Measurements from ENCODE around the gene AR. TPM values are rescaled to one million over a fixed set of nuclear protein-coding genes. Genes with fewer than 3 reads are reported as not detected.

Gene AR
- total RNA-seq, 1 donor from 2014 or later = not detected

DNA sequence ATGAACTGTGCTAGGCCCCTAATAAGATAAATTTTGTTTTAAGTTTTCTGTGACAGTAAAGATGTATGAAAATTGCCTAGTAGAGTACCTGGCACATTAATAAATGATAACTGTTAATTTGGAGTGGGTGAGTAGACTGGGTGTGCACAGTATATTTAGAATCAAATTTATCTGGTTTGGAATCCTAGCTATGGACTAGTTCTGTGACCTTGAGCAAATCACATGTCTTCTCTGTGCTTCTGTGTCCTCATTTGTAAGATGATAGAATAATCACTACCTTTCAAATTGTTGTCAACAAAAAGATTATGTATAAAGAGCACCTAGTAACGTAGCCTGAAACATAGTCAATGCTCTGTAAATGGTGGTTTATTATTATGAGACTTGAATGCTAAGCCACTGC is 170.2 kb downstream of the AR start:
- TF ChIP-seq CTCF (IDR thresholded peaks at IDR 0.05) = no peak
- no peaks in the 10 kb centered on the region for H3K27me3 Mint-ChIP-seq
- H3K9me3 Mint-ChIP-seq = no peaks in the 10 kb centered on the region
- H3K4me3 Mint-ChIP-seq = no peak overlapping the region
- ATAC-seq (ENCODE audit: low read depth) = no peak
- DNase-seq = no peak
- intact Hi-C loops (cut with micrococcal nuclease) = no loop called here
- H3K36me3 Mint-ChIP-seq (ENCODE audit: low read depth) = no peaks in the 10 kb centered on the region
- CTCF ChIA-PET = no interaction called here
- H3K4me1 Mint-ChIP-seq = no peaks in the 10 kb centered on the region
- POLR2A ChIA-PET = no interaction called here
- no peak overlapping the region for H3K27ac Mint-ChIP-seq

- Mint-ChIP-seq H3K36me3 (ENCODE audit: low read depth) (no peaks in the 10 kb centered on the region), H3K4me3 (no peak overlapping the region), H3K27ac (no peak overlapping the region), H3K4me1 (no peaks in the 10 kb centered on the region), H3K27me3 (no peaks in the 10 kb centered on the region), H3K9me3 (no peaks in the 10 kb centered on the region)
- ChIA-PET POLR2A (no interaction called here), CTCF (no interaction called here)
- ATAC-seq (ENCODE audit: low read depth) = no peak
- DNase-seq = no peak
- no peak for TF ChIP-seq CTCF (IDR thresholded peaks at IDR 0.05)
- intact Hi-C loops (cut with micrococcal nuclease) = no loop called here
Measured at GRCh38 chrX:67717571-67717970, 173.8 kb downstream of the AR start.

GRCh38 chrX:67718926-67719325 is 175.1 kb downstream of the AR start:
- TF ChIP-seq CTCF (IDR thresholded peaks at IDR 0.05) = no peak
- DNase-seq (no peak), ATAC-seq (ENCODE audit: low read depth) (no peak)
- H3K27ac Mint-ChIP-seq = no peak overlapping the region
- H3K27me3 Mint-ChIP-seq = no peaks in the 10 kb centered on the region
- ChIA-PET POLR2A (no interaction called here), CTCF (no interaction called here)
- no peak overlapping the region for H3K4me3 Mint-ChIP-seq
- H3K36me3 Mint-ChIP-seq (ENCODE audit: low read depth) = no peaks in the 10 kb centered on the region
- H3K4me1 Mint-ChIP-seq = no peaks in the 10 kb centered on the region
- no peaks in the 10 kb centered on the region for H3K9me3 Mint-ChIP-seq
- intact Hi-C loops (cut with micrococcal nuclease) = no loop called here

- CTCF ChIA-PET = no interaction called here
- Mint-ChIP-seq H3K27me3 (no peaks in the 10 kb centered on the region), H3K36me3 (ENCODE audit: low read depth) (no peaks in the 10 kb centered on the region), H3K27ac (no peak overlapping the region), H3K9me3 (no peaks in the 10 kb centered on the region), H3K4me3 (no peak overlapping the region), H3K4me1 (no peaks in the 10 kb centered on the region)
- no peak for TF ChIP-seq CTCF (IDR thresholded peaks at IDR 0.05)
- POLR2A ChIA-PET = no interaction called here
- no peak for ATAC-seq (ENCODE audit: low read depth)
- DNase-seq = no peak
- intact Hi-C loops (cut with micrococcal nuclease) = no loop called here
Measured at GRCh38 chrX:67720344-67720743, 176.5 kb downstream of the AR start.

- Mint-ChIP-seq H3K27ac (no peak overlapping the region), H3K36me3 (ENCODE audit: low read depth) (no peaks in the 10 kb centered on the region), H3K4me1 (no peaks in the 10 kb centered on the region), H3K4me3 (no peak overlapping the region), H3K9me3 (no peaks in the 10 kb centered on the region), H3K27me3 (no peaks in the 10 kb centered on the region)
- intact Hi-C loops (cut with micrococcal nuclease) = no loop called here
- TF ChIP-seq CTCF (IDR thresholded peaks at IDR 0.05) = no peak
- POLR2A ChIA-PET = no interaction called here
- ATAC-seq (ENCODE audit: low read depth) = no peak
- CTCF ChIA-PET = no interaction called here
- DNase-seq = no peak
Measured at GRCh38 chrX:67721321-67721720, 177.5 kb downstream of the AR start.
